ENCODE measurements around the gene WDR86. TPM values are rescaled to one million over a fixed set of nuclear protein-coding genes. Genes with fewer than 3 reads are reported as not detected.
A peak's percentile ranks its signal among the peaks of the same experiment; 100 is the strongest.

The WDR86 gene
- total and polyA plus RNA-seq, 2 donors = 4.2 to 6.8 TPM

DNA sequence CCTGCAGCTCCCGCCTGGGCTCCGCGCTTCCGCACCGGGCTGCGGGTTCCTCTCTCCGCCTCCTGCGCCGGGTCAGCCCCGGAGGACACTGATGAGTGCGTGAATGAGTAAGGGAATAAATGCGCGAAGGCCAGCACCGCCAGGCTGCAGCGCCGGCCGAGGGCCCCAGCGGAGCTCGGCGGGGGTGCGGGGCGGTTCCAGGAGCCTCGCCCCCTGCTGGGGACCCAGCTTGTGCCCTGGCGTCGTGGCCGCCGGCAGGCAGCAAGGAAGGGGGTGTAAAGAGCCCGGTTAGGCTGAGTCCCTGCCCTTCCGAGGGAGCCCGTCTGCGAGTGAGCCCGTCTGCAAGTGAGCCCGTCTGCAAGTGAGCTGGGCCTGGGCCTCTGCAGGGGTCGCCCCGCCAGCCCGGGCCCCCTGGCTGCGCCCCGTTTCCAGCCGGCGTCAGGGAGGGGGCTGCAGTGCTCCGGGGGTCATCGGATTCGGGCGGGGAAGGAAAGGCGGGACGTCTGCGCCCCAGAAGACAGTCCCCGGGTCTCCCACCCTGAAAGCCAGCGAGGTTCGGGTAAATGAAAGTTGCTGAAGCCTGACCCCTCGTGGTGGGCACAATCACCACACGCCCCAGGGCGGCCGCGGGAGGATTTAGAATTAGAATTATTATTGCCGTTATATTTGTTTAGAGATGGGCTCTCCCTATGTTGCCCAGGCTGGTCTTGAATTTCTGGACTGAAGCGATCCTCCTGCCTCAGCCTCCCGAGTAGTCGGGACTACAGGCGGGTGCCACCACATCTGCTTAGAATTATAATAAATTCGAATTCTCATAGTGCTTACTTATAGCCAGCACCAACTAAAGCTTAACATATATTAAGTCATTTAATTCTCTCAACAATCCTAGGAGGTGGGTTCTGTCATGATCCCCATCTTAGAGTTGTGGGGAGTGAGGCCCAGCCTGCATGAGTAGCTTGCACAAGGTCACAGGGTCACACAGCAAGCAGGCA lies 38.7 kb upstream of the WDR86 start:
- no peak for DNase-seq (ENCODE audit: extremely low spot score)
- H3K4me1 ChIP-seq (ENCODE audit: insufficient read depth) = no peaks in the 10 kb centered on the region
- H3K27ac ChIP-seq (ENCODE audit: low read depth) = no peak overlapping the region
- WGBS = 7% methylated on average over 61 of the region's 61 CpGs
- no peaks in the 10 kb centered on the region for H3K36me3 ChIP-seq (ENCODE audit: insufficient read depth)
- peak overlapping the region; percentile 50 for H3K4me3 ChIP-seq (ENCODE audit: low read depth, low read length)

DNA sequence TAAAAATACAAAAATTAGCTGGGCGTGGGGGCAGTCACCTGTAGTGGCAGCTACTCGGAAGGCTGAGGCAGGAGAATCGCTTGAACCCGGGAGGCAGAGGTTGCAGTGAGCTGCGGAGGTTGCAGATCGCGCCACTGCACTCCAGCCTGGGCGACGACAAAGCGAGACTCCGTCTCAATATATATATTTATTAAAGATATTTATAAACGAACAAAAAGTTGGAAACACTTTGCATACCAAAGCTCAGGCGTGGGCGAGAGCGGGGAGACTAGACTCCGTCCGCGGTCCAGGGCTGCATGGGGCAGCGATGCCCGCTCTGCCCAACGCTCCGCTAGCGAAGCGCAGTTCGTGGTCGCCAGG lies 38.0 kb upstream of the WDR86 start:
- Histone ChIP-seq H3K4me1 (ENCODE audit: insufficient read depth) (no peaks in the 10 kb centered on the region), H3K36me3 (ENCODE audit: insufficient read depth) (no peaks in the 10 kb centered on the region), H3K4me3 (ENCODE audit: low read depth, low read length) (peak overlapping the region; percentile 50), H3K27ac (ENCODE audit: low read depth) (no peak overlapping the region)
- no peak for DNase-seq (ENCODE audit: extremely low spot score)
- 67% methylated on average over 26 of the region's 26 CpGs for WGBS

DNA sequence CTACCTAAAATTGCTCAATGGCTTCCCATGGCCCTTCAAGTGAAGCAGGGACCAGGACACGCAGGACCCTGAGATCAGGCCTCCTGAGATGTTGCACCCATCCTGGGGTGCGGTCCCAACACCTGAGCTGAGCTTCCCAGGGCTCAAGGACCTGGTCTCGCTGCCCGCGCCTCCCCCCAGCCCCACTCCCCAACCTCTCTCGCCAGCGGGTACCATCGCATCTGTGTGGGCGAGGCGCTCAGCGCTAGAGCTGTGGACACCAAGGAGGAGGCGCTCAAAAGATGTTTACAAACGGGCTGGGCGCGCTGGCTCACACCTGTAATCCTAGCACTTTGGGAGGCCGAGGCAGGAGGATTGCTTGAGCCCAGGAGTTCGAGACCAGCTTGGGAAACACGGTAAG lies 37.5 kb upstream of the WDR86 start:
- DNase-seq (ENCODE audit: extremely low spot score) = no peak
- Histone ChIP-seq H3K4me1 (ENCODE audit: insufficient read depth) (no peaks in the 10 kb centered on the region), H3K4me3 (ENCODE audit: low read depth, low read length) (no peak overlapping the region), H3K36me3 (ENCODE audit: insufficient read depth) (no peaks in the 10 kb centered on the region), H3K27ac (ENCODE audit: low read depth) (no peak overlapping the region)
- WGBS = 98% methylated on average over 18 of the region's 18 CpGs

DNA sequence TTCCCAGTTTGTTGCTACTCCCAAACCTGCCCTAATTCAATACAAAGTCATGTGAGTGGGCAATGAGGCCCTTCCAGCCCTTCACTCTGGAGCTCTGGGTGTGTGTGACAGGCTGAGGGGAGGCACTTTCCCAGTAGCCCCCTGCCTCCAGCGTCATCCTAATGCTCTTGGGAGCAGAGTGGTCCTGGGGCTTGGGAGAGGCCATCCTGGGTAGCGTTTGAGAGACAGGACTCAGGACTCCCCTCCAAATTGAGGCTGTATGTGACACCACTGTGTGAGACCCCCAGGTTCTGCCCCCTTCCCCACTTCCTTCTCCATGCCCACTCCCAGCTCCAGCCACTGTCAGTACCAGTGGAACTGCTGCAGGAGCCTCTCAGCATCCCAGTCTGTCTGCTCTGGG lies 36.6 kb upstream of the WDR86 start:
- 94% methylated on average over 2 of the region's 2 CpGs for whole genome bisulfite sequencing
- no peak for DNase-seq (ENCODE audit: extremely low spot score)
- H3K4me3 ChIP-seq (ENCODE audit: low read depth, low read length) = no peak overlapping the region

DNA sequence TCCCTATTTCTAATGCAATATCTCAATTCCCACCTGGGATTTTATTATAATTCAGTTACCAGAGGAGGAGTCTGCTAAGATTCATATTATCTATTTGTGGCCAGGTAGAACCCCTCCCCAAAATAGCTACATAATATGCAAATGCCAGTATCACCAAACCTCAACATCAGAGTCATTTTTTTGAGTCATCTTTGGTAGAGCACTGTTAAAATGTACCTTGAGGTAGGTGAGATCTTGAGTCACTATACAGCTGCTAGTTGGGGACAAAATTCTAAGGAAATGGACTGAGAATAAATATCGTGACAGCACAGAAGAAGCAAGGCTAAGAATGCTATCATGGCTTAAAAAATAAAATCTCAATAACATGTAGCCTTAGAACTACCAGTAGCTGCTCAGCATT lies 34.8 kb upstream of the WDR86 start:
- no peaks in the 10 kb centered on the region for H3K4me1 ChIP-seq (ENCODE audit: insufficient read depth)
- 90% methylated on average over 1 of the region's 1 CpG for WGBS
- H3K36me3 ChIP-seq (ENCODE audit: insufficient read depth) = no peaks in the 10 kb centered on the region
- H3K4me3 ChIP-seq (ENCODE audit: low read depth, low read length) = no peak overlapping the region
- no peak overlapping the region for H3K27ac ChIP-seq (ENCODE audit: low read depth)
- DNase-seq (ENCODE audit: extremely low spot score) = no peak

More for the DNA sequence above, 36.6 kb upstream of the WDR86 start:
- Histone ChIP-seq H3K4me1 (ENCODE audit: insufficient read depth) (no peaks in the 10 kb centered on the region), H3K36me3 (ENCODE audit: insufficient read depth) (no peaks in the 10 kb centered on the region), H3K27ac (ENCODE audit: low read depth) (no peak overlapping the region)

DNA sequence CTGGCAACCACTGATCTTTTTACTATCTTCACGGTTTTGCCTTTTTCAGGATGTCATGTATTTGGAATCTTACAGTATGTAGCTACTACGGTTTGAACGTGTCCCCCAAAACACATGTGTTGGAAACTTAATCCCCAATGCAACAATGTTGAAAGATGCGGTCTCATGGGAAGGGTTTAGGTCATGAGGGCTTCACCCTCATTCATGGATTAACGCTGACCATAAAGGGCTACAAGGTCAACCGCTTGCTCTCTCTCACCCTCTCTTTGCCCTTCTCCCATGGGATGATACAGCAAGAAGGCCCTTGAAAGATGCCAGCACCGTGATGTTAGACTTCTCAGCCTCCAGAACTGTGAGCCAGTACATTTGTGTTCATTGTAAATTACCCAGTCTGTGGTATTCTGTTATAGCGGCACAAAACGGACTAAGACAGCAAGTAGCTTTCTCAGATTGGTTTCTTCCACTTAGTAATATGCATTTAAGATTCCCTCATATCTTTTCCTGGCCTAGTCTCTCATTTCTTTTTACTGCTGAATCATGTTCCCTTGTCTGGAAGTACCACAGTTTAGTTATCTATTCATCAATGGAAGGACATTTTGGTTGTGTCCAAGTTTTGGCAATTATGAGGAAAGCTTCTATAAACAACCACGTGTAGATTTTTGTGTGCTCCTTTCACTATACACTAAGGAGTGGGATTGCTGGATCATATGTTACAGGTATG lies 33.1 kb upstream of the WDR86 start:
- Histone ChIP-seq H3K4me1 (ENCODE audit: insufficient read depth) (no peaks in the 10 kb centered on the region), H3K4me3 (ENCODE audit: low read depth, low read length) (no peak overlapping the region), H3K27ac (ENCODE audit: low read depth) (no peak overlapping the region), H3K36me3 (ENCODE audit: insufficient read depth) (no peaks in the 10 kb centered on the region)
- 82% methylated on average over 10 of the region's 10 CpGs for WGBS
- no peak for DNase-seq (ENCODE audit: extremely low spot score)

DNA sequence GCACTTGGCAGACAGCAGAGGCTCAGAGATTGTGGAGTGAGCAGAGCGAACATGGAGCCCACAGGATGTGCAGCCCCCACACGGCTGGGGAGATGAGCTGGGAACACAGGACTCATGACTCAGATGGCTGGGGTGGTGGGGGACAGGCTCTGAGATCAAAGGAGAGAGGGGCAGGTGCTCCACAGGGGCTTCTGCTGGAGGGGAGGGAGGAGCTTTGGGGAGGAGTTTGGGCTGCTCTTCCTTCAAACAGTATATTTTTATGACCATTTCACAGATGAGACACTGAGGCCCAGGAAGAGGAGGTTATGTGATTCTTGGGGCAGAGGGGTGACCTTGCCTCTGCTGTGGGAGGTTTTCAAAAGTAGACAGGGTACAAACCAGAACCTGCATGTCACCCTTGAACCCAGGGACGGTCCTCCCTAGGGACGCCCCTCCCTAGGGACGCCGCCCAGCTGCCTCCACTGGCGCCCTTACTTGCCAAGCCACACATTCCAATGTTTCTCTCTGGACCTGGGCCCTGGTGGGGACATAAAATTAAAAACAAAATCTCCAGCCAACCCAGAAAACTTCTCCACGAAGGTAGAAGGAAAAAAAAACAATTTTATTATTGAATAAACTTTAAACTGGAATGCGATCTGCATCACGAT lies 31.1 kb upstream of the WDR86 start:
- no peak for DNase-seq (ENCODE audit: extremely low spot score)
- WGBS = 44% methylated on average over 10 of the region's 10 CpGs
- no peaks in the 10 kb centered on the region for H3K36me3 ChIP-seq (ENCODE audit: insufficient read depth)
- peak overlapping the region; percentile 31 for H3K27ac ChIP-seq (ENCODE audit: low read depth)
- no peaks in the 10 kb centered on the region for H3K4me1 ChIP-seq (ENCODE audit: insufficient read depth)
- H3K4me3 ChIP-seq (ENCODE audit: low read depth, low read length) = no peak overlapping the region

DNA sequence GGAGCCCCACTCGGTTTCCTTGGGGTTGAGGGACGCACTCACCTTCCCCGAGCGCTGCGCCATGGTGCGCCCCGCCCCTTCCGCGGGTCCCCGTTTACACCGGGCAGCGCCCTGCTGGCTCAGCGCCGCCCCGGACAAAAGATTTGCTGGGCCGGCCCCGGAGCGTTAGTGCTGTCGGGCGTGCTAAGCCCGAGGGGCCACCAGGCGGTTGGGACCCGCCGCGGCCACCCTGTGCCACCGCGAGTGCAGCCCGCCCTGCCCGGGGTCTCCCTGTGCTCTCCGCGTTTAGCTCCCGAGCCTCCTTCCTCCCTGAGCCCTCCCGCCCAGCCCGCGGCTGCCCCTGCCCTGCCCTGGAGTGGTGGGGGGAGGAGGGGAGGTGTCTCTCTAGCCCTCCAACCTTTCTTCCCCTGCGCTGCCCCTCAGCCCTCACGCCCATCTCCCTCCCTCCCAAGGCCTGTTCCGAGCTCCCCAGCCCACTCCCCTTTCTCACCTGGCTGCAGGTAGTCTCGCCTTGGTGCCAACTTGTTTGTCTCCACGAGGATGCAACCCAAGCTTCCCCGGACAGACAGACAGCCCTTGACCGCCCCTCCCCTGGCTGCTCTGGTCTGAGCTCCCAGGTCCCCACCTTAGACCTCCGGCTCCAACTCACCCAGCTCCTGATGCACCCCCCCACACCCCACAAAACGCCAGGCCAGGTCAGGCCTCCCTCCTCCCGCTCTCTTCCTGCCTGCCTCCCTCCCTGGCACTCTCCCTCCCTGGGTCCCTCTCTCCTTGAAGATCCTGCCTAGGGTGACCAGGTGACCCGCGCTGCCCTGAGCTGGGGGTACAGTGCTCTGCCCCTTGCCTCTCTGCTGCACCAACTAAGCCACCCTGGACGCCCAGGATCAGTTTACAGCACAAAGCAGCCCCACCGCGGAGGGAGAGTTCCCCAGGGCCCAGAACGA lies 30.3 kb upstream of the WDR86 start, which contains the start of gene CRYGN:
Gene CRYGN, minus strand, starts transcription at position 287 of the 944 bp plus-strand sequence. Its CDS starts 224 bp downstream, at position 63.
- no peak for DNase-seq (ENCODE audit: extremely low spot score)
- 18% methylated on average over 51 of the region's 51 CpGs for WGBS
- H3K27ac ChIP-seq (ENCODE audit: low read depth) = no peak within 1 kb of the TSS
- no peaks in the 10 kb centered on the region for H3K4me1 ChIP-seq (ENCODE audit: insufficient read depth)
- no peaks in the 10 kb centered on the region for H3K36me3 ChIP-seq (ENCODE audit: insufficient read depth)
- peak within 1 kb of the TSS; percentile 5 for H3K4me3 ChIP-seq (ENCODE audit: low read depth, low read length)

DNA sequence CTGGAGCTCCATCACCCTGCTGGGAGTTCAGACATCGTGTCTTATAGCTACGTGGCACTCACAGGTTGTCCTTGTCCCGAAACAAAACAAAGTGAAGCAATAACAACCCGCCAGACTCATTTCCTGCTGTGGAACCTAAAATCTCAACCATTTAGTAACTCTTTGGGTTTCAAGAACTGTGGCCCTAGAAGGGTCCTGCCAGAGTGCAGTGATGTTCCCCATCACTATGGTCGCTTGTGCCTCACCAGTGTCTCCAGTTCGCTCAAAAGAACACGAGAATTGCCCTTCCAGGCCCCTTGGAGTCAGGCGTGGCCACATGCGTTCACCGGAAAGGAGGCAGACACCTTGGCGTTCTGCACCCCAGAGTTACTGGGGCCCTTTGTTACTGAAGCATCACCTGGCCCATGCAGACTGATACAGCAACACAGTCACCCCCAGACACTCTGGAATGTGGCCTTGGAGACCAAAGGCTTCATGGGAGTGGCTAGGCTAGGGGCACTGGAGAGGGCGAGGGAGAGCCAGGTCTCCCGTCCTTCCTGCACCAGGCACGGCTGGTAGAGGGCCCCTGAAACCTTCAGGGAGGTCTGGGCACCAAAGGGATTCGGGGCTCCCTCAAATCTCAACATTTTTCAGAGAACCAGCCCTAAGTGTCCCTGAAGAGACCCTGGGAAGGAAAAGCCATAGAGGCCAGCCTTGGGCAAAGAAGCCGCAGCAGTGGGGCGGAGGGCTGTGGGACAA lies 29.2 kb upstream of the WDR86 start:
- WGBS = 95% methylated on average over 17 of the region's 17 CpGs
- DNase-seq (ENCODE audit: extremely low spot score) = no peak
- Histone ChIP-seq H3K4me1 (ENCODE audit: insufficient read depth) (no peaks in the 10 kb centered on the region), H3K27ac (ENCODE audit: low read depth) (no peak overlapping the region), H3K36me3 (ENCODE audit: insufficient read depth) (no peaks in the 10 kb centered on the region), H3K4me3 (ENCODE audit: low read depth, low read length) (no peak overlapping the region)

DNA sequence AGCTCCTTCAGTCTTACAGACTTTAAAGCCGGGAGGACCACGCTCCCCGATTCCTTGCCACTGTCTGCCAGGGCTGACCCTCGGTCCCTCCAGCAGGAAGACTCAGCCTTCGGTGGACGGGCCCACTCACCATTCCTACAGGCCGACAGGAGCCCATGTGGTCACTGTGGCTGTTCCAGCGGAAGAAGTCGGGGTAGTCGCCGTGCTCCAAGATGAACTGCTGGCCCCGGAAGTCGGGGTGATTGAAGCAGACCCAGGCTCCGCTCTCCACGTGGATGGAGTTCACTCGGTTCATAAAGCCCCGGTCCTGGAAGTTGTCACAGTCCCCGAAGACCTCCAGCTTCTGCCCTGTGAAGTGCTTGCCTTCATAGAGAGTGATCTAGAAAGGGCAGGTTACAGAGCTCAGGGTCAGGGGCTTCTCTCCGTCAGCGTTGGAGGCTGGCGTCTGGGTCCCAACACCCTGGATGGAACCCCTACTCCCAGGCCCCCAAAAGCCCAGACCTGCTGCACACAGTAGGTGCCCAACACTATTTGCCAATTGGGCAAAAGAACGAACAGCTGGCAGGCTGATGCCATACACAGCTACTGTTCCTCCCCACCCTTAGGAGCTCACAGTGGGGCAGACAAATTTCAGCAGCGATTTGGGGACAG lies 28.2 kb upstream of the WDR86 start:
- no peak overlapping the region for H3K27ac ChIP-seq (ENCODE audit: low read depth)
- no peak for DNase-seq (ENCODE audit: extremely low spot score)
- 94% methylated on average over 23 of the region's 23 CpGs for WGBS
- no peaks in the 10 kb centered on the region for H3K36me3 ChIP-seq (ENCODE audit: insufficient read depth)
- H3K4me3 ChIP-seq (ENCODE audit: low read depth, low read length) = no peak overlapping the region
- H3K4me1 ChIP-seq (ENCODE audit: insufficient read depth) = no peaks in the 10 kb centered on the region

DNA sequence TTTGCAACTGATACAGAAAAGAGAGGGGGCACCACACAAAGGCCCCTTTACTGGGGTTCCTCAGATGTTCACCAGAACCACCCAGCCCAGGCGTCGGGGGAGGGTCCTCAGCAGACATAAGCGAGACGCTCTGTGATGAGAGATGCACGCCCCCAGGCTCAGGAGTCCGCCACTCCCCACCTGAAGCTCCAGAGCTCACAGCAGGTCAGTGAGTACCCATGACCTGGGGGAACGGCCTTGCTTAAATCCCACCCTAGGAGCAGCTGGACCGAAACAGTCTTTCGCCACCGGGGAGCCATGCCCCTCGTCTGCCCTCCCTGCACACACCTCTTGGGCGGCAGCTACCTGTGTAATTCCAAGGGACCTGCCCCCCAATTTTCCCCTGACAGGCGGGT lies 27.3 kb upstream of the WDR86 start:
- Histone ChIP-seq H3K27ac (ENCODE audit: low read depth) (no peak overlapping the region), H3K4me3 (ENCODE audit: low read depth, low read length) (no peak overlapping the region), H3K4me1 (ENCODE audit: insufficient read depth) (no peaks in the 10 kb centered on the region), H3K36me3 (ENCODE audit: insufficient read depth) (no peaks in the 10 kb centered on the region)
- DNase-seq (ENCODE audit: extremely low spot score) = no peak
- WGBS = 89% methylated on average over 13 of the region's 13 CpGs
